Hippocampal formation (tissue), 2 donors: ENCODE results near the gene DIP2A.

Source experiments
- DNase-seq, 2 donors: peaks; one replicate each; lab custom pipeline; 2025; lab: John Stamatoyannopoulos, UW

The DIP2A gene

DNA sequence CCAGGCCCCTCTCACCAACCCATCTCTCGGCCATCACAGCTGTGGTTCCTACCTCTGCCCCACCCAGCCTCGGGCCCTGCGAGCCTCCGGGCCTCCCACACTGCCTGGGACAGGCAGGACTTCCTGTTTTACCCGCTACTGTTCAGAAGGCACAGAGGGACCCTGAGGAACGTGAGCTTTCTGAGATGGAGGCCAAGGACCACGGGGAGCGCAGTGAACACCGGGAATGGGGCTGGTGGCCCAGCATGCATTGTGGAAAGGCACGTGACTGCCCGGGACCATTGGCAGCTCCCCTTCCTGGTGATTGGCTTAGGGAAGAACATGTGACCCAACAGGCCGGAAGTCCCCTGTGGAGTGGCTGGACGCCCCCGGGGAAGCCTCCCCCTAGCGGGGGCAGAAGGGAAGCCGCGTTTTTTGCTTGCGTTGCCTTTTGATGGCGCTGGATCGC, 139.2 kb downstream of the DIP2A start:
- no peak for DNase-seq

GRCh38 chr21:46598581-46599572, 140.2 kb downstream of the DIP2A start:
- DNase-seq, result no peak

- no peak for DNase-seq
These were observed 141.6 kb downstream of the DIP2A start for GRCh38 chr21:46600305-46600704.

- no peak for DNase-seq
These were observed 142.3 kb downstream of the DIP2A start for GRCh38 chr21:46600978-46601377.

DNA sequence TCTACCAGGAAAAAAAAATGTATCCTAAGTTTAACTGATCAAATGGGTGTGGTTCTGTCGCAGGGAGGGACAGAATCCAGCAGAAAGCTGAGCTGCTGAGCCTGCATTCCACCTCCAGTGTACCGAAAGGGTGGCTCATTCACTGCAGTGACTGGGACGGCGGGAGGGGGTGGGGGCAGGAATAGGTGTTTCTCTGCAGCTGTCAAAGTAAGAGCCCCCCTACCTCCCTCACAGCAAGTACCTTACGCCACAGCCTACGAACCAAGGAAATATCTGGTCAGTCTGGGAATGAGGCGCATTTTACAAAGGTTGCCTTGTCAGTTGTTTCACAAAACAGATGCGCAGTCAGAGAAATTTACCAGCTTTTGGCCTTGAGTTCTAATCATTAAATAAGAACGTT, 144.5 kb downstream of the DIP2A start:
- DNase-seq, result peak; percentile 34 to 48

DNA sequence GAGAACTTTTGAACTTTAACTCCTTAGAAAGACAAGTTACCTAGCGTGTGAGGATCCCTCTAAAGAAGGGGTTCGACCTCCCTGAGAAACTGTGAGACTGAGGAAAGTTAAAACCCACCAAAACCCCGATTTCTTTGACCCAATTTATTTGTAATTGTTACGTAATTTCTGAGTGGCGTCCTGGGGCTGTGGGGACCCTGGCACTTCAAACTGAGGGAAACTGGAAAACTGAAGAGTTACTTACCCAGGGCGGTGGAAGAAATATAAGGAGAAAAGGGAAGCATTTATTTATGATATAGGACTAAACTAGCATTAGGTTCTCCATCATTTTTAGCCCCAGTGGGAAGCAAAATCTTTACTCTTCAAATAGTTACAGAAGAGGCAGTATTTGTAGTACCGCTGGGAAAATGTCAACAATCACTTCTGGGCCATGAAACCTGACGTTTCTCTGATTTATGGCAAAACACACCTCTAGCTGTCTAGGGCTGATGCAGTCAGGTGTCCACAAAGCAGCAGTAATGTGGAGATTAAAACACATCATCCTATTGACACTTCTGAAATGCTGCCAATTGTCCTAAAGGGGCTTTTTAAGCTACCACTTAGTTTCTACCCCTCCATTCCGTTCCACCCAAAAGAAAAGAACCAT, 145.8 kb downstream of the DIP2A start:
- peak in 1 of 2 donors; percentile 12 for DNase-seq

- peak; percentile 87 to 93 for DNase-seq
These were observed 146.5 kb downstream of the DIP2A start, which contains the start of gene S100B for GRCh38 chr21:46604975-46605766. Gene S100B, minus strand, starts transcription at chr21:46605082. Its CDS starts 2,667 bp downstream, at chr21:46602415.

DNA sequence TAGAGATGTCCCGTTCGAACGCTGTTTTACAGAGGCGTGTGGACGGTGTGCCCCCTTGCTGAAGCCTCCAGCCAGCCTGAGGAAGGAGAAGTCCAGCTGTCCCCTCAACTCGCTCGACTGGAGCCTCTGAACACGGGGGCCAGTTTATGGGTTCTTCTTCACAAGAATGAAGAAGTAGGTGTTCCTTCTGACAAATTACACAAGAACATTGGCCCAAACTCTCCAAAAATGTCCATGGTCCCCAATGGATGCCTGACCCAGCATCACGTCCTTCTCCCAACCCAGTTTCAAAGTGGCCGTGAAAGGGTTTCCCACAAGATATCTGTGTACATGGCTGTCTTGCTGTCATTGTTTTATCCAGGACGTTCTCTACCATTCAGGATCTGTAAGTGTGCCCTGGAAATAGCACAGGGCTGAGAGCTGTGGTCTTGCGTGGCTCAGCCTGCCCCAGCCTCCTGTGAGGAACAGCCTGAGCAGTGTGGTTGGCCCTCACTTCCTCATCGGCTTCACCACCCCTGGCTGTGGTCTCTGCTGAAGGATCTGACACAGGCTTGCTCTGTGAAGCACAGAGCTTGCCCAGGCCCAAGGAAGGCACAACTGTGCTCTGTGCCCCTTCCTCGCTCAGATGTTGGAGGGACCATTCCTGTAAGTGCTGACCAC, 147.2 kb downstream of the DIP2A start:
- DNase-seq, result peak; percentile 50 to 71

GRCh38 chr21:46606427-46606813, 147.7 kb downstream of the DIP2A start:
- no peak for DNase-seq

DNA sequence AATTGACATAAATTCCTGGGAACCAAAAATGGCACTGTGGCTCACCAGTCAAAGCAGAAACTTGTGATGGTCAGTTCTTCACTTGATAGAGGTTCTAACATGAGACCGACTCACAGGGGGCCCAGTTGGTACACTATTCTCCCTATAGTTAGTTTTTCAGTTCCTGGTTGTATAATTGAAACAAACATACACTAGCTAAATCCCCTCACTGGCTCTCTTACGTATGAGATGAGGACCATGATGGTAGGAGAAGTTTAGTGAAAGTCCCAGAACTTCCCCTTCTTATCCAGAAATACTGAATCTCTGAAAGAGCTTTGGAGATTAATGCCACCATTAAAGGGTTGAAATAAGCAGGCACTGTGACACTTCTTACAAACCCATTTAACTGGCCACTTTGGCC, 148.9 kb downstream of the DIP2A start:
- DNase-seq, result no peak

DNA sequence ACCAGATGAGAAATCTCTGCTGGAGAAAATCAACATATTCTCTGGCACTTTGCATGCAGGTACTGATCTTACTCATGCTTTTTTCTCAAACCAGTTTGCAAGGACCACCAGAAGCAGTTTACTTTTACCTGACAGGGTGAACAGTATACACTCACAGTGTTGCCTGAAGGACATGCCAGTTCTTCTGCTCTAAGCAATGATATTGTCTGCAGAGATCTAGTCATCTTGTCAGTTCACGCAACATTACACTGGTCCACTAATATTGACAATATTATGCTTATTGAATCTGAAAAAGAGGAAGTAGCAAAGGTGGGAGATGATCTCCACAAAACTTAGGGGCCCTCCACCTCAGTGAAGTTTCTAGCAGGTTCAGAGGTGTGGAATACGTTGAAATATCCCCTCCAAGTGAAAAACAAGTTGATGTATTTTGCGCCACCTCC, 150.0 kb downstream of the DIP2A start:
- DNase-seq, result no peak

DNA sequence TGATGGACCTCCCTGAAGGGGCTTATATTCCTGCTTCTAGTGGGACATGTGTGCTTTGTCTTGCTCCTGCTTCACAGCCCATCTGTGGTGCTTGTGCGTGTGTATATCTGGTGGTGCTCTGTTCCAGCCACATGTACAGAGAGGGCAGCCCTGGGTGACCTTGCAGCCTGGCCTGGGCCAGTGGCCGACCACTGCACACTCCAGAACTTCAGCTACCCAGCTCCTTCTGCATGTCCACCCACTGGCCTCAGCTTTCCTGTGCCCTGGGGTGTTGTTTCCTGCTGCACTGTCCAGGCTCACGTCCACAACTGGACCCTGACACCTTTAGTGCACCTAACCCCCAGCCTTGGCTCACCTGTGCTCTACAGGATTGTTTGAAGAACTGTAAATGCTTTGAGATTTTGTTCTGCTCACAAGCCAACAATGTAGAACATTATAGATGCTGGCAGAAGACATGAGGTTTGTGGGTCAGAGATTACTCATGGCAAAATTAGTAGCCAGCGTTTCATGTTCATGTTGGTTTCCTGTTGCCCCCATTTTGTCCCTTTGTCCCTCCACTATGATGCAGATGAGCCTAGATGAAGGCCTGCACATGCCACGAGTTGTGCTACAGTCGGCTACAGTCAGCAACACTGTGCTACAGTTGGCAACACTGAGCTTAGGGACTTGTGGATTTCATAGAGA, 151.5 kb downstream of the DIP2A start:
- no peak for DNase-seq

DNA sequence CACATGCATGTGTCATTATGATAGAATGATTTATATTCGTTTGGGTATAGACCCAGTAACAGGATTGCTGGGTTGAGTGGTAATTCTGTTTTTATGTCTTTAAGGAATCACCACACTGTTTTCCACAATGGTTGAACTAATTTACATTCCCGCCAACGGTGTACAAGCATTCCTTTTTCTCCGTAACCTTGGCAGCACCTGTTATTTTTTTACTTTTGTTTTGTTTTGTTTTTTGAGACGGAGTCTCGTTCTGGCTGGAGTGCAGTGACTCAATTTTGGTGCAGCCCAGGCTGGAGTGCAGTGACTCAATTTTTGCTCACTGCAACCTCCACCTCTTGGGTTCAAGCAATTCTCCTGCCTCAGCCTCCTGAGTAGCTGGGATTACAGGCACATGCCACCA, 154.7 kb downstream of the DIP2A start:
- DNase-seq, result no peak

- no peak for DNase-seq
These were observed 157.4 kb downstream of the DIP2A start for GRCh38 chr21:46616050-46616449.

GRCh38 chr21:46616656-46617055, 158.0 kb downstream of the DIP2A start:
- no peak for DNase-seq

- no peak for DNase-seq
These were observed 158.8 kb downstream of the DIP2A start for GRCh38 chr21:46617267-46618051.

DNA sequence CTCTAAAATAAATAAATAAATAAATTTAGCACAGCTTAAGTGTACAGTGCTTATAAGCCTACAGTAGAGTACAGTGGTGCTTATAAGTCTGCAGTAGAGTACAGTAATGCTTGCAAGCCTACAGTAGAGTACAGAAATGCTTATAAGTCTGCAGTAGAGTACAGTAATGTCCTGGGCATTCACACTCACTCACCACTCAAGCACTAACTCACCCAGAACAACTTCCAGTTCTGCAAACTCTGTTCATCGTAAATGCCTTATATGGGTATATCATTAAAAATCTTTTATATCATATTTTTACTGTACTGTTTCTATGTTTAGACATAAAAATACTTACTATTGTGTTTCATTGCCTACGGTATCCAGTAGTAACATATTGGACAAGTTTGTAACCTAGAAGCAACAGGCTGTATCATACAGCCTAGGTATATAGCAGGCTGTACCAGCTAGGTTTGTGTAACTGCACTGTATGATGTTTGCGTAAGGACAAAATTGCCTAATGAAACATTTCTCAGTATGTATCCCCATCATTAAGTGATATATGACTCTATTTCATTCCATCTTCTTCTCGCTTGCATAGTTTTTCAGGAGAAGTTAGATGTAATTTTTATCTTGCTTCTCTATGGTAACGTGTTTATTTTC, 160.2 kb downstream of the DIP2A start:
- no peak for DNase-seq
